OCI-LY7 (cell line): Measurements from ENCODE around the gene PAMR1.

Experiments used
- EZH2phosphoT487 ChIP-seq: fragments of 200-600 bp; sonication (generic); IDR thresholded peaks from 2 replicates; pipeline ENCODE4 v1.6.1; 2018; ENCODE audit warnings: low read depth, borderline replicate concordance, mild to moderate bottlenecking, mixed run types, antibody characterized with exemption, low read length, moderate library complexity, mixed read lengths
- TF ChIP-seq, protein P1 (sequence below): fragments of 200-600 bp; sonication (generic); conservative IDR thresholded peaks from 2 replicates; pipeline ENCODE4 v1.5.1; 2014; ENCODE audit warnings: mild to moderate bottlenecking, antibody characterized with exemption, low read length, moderate library complexity, mixed read lengths

DNA sequence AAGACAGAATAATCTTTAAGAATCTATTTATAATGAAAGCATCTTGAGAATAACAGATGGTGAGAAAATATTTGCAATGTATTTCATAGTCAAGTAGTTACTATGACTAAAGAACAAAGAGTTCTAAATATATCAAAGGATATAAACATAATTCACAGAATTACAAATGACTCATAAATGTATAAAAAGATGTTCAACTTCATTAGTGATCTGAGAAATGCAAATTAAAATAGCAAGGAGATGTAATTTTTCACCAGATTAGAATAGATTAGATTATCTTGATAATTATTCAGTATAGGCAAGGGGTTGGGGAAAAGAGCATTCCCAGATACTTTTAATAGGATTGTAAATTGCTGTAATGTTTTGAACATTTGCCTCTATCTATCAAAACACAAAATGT is 30.1 kb upstream of the PAMR1 start:
- TF ChIP-seq, protein P1, sequence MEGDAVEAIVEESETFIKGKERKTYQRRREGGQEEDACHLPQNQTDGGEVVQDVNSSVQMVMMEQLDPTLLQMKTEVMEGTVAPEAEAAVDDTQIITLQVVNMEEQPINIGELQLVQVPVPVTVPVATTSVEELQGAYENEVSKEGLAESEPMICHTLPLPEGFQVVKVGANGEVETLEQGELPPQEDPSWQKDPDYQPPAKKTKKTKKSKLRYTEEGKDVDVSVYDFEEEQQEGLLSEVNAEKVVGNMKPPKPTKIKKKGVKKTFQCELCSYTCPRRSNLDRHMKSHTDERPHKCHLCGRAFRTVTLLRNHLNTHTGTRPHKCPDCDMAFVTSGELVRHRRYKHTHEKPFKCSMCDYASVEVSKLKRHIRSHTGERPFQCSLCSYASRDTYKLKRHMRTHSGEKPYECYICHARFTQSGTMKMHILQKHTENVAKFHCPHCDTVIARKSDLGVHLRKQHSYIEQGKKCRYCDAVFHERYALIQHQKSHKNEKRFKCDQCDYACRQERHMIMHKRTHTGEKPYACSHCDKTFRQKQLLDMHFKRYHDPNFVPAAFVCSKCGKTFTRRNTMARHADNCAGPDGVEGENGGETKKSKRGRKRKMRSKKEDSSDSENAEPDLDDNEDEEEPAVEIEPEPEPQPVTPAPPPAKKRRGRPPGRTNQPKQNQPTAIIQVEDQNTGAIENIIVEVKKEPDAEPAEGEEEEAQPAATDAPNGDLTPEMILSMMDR: no peak
- TF ChIP-seq EZH2phosphoT487: no peak
